A172 (cell line): ENCODE data around the gene EVA1C. TPM values are rescaled to one million over a fixed set of nuclear protein-coding genes. Genes with fewer than 3 reads are reported as not detected.
"Not testable (repeated sequence)": the region's sequence is repeated elsewhere in the genome, so short reads cannot be mapped to it uniquely, and the experiment has no call there.

Experiments
- DNase-seq: peaks from one replicate; pipeline ENCODE4 v3.0.0-alpha.2; 2015; ENCODE audit warnings: low spot score
- total RNA-seq: library from RNA; depleted of rRNA; stranded (reverse); fragments of >200 nt; shearing (Covaris generic); gene quantifications from 2 replicates; pipeline ENCODE4 v1.2.3, GENCODE V29; 2014

EVA1C gene
- total RNA-seq, 1 experiment from 2014 or later: 1.1 TPM

- DNase-seq: not testable (repeated sequence)
Measured at GRCh38 chr21:32530809-32531208, 118.3 kb downstream of the EVA1C start.

DNA sequence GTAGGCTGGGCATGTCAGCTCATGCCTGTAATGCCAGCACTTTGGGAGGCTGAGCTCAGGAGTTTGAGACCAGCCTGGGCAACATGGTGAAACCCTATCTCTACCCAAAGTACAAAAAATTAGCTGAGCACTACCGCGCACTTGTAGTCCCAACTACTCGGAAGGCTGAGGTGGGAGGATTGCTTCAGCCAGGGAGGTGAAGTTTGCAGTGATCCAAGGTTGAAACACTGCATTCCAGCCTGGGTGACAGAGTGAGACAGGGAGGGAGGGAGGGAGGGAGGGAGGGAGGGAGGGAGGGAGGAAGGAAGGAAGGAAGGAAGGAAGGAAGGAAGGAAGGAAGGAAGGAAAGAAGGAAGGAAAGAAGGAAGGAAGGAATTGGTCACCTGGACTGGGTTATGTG is 119.1 kb downstream of the EVA1C start:
- DNase-seq: not testable (repeated sequence)

DNA sequence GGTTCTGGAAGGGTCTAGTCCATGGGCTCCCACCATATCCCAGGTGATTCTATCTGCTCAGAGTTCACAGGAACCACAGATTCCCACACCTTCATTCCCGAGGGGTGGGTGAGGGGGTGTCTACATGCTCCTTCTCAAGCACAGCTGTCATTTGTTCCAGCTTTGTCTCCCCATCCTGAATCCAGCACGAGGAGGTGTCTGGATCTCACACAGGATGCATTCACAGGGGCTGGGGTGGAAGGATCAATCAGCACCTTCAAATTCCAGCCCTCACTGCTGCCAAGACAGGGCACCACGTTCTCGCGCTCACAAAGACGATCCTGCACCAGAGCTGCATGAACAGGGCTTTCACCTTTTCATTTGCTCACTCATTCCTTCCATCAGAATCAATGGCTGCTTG is 120.1 kb downstream of the EVA1C start:
- DNase-seq: no peak

- DNase-seq: no peak
Measured at GRCh38 chr21:32533053-32533452, 120.5 kb downstream of the EVA1C start.

DNA sequence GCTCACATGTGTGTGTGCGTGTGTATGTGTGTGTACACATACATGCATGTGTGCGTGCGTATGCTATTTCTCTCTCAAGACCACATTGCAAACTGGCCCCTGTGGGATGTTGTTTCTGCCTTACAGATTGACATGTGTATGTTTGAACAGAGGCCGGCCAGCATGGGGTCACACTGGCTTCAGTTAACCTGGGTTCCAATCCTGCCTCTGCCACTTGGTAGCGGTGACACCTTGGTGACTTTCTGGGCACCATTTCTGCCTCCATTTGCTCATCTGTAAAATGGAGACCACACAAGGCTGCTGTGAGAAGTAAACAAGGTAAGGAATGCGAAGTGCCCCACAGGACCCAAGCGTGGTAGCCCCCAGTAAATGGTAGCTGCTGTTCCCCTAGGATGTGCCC is 121.1 kb downstream of the EVA1C start:
- no peak for DNase-seq

- DNase-seq: no peak
Measured at GRCh38 chr21:32534113-32534512, 121.6 kb downstream of the EVA1C start.

GRCh38 chr21:32535612-32536011 is 123.1 kb downstream of the EVA1C start:
- DNase-seq: no peak

- DNase-seq: no peak
Measured at GRCh38 chr21:32537569-32537881, 125.0 kb downstream of the EVA1C start.

GRCh38 chr21:32538147-32538792 is 125.8 kb downstream of the EVA1C start:
- no peak for DNase-seq

DNA sequence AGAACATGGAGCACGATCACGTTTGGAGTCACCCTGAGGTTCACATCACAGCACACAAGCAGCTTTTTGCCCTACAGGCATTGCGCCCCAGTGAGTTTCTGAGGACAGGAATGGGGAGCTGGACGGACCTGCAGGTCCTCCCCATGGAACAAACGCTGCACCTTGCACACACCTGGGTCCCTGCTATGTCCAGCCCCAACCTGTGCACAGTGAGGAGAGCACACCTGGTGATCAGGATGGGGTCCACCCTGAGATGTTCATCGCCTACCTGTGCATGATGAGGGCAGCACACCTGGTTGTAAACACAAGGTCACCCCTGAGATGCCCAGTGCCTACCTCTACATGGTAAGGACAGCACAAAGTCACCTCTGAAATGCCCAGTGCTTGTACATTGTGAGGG is 126.9 kb downstream of the EVA1C start:
- DNase-seq: no peak

- DNase-seq: not testable (repeated sequence)
Measured at GRCh38 chr21:32543056-32543455, 130.6 kb downstream of the EVA1C start.

DNA sequence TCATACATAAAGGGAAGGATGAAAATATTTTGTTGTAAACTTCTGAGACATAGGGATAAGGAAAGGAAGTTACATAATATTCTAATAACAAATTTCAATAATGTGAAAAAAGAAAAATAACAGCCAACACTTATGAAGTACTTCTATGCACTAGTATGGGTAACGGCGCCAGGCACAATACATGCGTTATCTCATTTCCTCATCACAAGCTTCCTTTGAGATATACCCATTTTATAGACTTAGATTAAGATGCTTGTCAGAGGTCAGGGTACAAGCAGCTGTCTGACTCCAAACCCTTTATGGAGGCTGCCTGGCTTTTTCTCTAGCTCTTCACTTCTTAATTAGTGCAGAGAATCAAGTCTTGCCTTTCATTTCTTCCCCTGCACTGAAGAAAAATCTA is 131.5 kb downstream of the EVA1C start:
- DNase-seq: no peak

DNA sequence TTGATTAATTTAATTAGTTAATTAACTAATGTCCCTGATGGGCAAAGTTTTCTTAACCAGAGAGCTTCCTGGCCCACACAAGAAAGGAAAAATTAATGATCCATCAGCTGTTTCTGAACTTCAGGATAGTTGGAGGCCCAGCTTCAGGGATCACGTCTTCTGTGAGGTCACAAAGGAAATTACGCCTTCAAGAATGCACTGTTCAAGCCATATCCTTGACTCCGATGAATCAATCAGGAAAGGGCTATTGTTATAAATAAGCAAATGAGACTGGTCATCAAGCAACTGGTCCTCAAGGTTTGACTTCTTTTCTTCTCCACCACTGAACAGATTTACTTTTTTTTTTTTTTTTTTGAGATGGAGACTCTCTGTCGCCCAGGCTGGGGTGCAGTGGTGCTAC is 132.2 kb downstream of the EVA1C start:
- DNase-seq: no peak

DNA sequence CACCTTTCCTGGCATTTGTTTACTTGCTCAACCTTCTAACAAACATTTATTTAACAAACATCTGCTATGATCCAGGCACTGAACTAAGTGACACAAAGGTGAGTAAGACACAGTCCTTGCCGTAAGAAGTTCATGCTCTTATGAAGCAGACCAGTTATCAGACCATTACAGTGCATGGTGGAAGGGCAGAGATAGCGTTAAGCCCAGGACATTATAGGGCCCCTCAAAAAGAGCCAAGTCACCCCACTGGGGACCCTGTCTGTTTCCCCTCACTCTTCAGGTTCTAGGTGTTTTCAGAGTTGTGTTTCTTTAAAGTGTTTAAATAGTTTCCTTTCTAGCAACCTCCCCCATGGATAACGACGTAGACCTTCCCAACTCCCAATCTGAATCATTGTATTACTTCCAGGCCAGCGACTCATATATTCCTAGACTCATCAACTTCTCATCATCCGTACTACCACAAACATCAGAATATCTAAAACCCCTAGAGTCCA is 133.5 kb downstream of the EVA1C start:
- no peak for DNase-seq

GRCh38 chr21:32547018-32547417 is 134.5 kb downstream of the EVA1C start:
- no peak for DNase-seq

- DNase-seq: no peak
Measured at GRCh38 chr21:32548978-32549377, 136.5 kb downstream of the EVA1C start.

DNA sequence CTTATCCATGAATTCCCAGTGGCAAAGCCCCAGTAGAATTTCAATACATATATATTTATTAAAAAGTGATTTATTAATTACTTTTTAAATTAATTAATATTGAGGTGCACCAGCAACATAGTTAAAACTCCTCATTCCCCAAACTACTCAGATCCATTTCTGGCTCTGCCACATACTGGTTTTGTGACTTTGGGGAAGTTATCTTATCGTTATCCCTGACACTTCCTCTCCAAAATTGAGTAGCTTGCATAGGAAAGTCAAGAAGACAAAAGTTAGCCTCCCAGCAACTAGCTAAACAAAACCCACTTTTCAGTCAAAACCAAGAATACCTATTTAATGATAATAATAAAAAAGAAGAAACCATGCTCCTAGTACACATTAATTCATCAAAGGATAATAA is 136.9 kb downstream of the EVA1C start:
- DNase-seq: no peak

GRCh38 chr21:32549886-32550285 is 137.4 kb downstream of the EVA1C start:
- DNase-seq: no peak

- no peak for DNase-seq
Measured at GRCh38 chr21:32554832-32555638, 142.5 kb downstream of the EVA1C start.

- DNase-seq: no peak
Measured at GRCh38 chr21:32558106-32558505, 145.6 kb downstream of the EVA1C start.

GRCh38 chr21:32559006-32559610 is 146.6 kb downstream of the EVA1C start:
- DNase-seq: no peak

DNA sequence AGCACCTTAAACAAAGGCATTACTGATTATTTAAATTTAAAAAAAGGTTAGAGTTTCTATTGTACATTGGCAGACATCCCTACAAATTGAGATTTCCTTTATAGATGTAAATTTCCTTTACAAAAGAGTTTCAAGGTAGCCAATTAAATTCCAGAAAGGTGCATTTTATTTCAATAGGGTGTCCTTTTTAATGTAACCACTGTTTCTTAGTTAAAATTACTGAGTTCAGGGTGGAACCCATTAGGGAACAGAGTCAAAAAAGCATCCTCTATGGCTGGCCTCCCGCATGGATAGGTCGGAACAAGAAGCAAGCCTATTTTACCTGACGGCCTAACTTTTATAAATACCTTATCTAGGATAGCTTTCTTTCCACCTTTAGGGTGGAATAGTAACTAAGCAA is 148.4 kb downstream of the EVA1C start:
- no peak for DNase-seq

GRCh38 chr21:32561476-32561875 is 149.0 kb downstream of the EVA1C start:
- DNase-seq: not testable (repeated sequence)
